Activated CD8-positive, alpha-beta memory T cell treated with anti-CD3 and anti-CD28 coated beads for 48 hours (primary cell): ENCODE data around the gene LIN7A.
"Not testable (repeated sequence)": the region's sequence is repeated elsewhere in the genome, so short reads cannot be mapped to it uniquely, and the experiment has no call there.

Experiments
- DNase-seq, 3 experiments: peaks; one replicate each; pipeline ENCODE4 v3.0.0-alpha.2; 2020; ENCODE audit warnings: low read depth in 2 of 3, low spot score in 2 of 3

Gene LIN7A

GRCh38 chr12:80924437-80924836, 13.3 kb downstream of the LIN7A start:
- no peak for DNase-seq

DNA sequence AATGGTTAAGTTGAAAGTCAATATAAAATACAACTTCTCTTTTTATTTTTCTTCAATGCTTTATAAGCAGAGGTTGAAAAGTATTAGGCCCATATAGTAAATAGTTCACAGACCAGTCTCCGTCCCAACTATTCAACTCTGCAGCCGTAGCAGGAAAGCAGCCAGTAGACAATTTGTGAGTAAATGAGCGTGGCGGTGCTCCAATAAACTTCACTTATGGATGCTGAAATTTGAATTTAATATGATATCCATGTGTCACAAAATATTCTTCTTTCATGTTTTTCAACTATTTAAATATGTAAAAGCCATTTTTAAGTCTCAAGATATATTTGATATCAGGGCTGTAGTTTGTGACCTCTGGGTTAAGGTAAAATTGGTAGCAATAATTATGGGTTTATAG, 17.7 kb downstream of the LIN7A start:
- DNase-seq: no peak

DNA sequence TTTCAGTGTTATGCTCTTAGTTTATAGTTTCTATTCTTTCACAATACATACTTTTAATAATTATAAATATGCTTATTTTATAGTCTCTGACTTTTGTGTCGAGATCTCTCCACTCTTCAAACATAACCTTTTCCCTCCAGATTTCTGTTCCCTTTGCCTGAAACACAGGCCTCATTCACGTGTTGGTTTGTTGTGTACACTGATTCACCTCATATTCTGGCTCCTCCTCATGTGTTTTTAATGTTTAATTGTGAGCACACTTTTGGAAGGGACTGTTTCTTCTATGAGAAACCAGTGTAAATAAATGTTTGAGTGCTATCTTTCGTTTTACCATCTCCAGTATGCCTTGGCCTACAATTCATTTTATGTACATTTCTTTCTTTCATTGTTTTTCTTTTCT, 20.1 kb downstream of the LIN7A start:
- DNase-seq: no peak

DNA sequence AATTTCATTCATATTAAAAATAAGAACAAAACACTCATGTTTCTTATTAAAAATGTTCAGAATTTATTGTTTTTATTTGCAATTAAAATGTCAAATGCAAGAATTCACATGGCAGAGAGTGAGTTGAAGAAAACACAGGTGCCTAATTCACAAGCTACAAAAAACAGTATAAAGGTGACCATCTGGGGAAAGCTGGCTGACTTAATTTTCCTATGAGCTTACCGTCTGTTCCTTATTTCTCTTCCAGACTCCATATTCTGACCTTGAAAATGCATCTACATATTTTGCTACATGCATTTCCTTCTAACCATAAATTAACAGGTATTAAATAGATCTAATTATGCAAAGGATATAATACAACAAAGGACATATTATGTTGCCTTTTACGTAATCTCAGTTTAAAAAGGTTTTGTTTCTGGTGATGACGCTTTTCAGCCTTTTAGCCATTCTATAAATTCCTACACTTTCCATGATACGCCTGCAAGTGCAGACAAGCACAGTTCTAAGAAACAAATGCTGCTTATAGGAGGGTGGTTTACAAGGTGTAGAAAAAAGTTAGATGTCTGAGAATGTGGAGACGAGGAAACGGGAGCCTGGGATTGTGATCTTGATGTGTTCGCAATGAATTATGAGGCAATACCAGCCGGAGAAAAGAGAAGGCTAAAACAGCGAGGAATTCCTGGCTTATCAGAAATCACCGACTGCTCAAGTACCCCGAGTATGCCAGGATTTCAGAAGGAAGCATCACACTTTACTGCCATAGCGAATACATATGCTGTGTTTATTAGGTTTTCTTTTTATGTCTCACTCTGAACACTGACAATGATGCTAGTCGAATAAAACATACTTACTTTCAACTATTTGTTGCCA, 24.6 kb downstream of the LIN7A start:
- DNase-seq: no peak

DNA sequence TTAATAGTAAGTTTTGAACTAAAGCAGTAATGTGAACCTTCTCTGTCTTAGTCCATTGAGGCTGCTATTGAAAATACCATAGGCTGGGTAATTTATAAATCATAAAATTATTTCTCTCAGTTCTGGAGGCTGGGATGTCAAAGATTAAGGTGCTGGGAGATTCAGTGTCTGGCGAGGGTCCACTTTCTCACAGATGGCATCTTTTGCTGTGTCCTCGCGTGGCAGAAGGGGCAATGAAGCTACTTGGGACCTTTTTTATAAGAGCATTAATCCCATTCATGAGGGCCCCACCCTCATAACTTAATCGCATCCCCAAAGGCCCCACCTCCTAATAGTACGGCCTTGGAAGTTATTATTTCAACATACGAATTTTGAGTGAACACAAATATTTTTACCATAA, 28.4 kb downstream of the LIN7A start:
- DNase-seq: no peak

DNA sequence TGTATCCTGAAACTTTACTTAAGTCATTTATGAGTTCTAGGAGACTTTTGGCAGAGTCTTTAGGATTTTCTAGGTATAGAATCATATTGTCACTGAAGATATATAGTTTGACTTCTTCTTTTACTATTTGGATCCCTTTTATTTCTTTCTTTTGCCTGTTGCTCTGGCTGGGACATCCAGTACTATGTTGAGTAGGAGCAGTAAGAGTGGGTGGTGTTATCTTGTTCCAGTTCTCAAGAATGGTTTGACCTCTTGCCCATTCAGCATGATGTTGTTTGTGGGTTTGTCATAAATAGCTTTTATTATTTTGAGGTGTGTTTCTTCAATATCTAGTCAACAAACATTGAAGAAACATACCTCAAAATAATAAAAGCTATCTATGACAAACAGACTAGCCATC, 35.0 kb downstream of the LIN7A start:
- DNase-seq: no peak

DNA sequence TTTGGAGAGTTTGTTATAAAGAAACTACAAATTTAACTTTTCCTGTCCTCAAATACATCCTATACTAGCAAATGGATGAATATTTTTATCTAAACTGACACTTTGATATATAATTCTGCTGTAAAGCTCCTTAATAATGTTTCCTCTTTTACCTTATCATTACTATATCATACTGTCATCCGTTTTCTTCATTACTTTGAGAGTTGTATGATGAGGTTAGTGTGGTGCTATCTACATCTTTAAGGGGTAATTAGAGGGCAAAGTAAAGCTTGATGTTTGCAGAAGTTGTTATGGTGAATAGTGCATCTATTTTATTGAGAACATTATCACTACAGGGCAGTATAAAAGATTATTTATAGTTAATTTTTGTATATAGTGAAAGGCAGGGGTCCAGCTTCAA, 36.1 kb downstream of the LIN7A start:
- DNase-seq: no peak

GRCh38 chr12:80895240-80895639, 42.5 kb downstream of the LIN7A start:
- no peak for DNase-seq

- no peak for DNase-seq
Observed at GRCh38 chr12:80894179-80894578, 43.6 kb downstream of the LIN7A start.

GRCh38 chr12:80892597-80893445, 44.9 kb downstream of the LIN7A start:
- no peak for DNase-seq

- no peak for DNase-seq
Observed at GRCh38 chr12:80884651-80885050, 53.1 kb downstream of the LIN7A start.

- no peak for DNase-seq
Observed at GRCh38 chr12:80881106-80881505, 56.6 kb downstream of the LIN7A start.

- not testable (repeated sequence) for DNase-seq
Observed at GRCh38 chr12:80878452-80878851, 59.3 kb downstream of the LIN7A start.

GRCh38 chr12:80877721-80878265, 59.9 kb downstream of the LIN7A start:
- DNase-seq: no peak

- no peak for DNase-seq
Observed at GRCh38 chr12:80872053-80872452, 65.7 kb downstream of the LIN7A start.

DNA sequence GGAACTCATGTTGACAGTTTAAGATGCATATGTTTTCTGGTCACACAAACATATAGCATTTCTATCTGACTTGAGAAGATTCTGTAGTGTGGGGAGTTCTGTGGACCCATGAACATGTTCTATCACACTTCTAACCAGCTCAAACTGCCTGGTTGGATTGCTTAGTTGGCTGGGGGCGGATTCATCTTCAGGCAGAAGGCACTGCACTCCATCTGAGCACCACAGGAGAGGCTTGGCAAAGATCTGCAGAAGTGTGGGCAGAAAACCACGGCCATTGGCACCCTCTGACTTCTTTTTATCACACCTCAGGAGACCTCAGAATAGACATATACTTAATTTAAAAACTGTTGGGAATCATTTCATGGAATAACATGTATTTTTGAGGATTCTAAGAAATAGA, 68.5 kb downstream of the LIN7A start:
- DNase-seq: no peak

- DNase-seq: no peak
Observed at GRCh38 chr12:80868576-80868975, 69.2 kb downstream of the LIN7A start.

- no peak for DNase-seq
Observed at GRCh38 chr12:80867941-80868340, 69.8 kb downstream of the LIN7A start.

GRCh38 chr12:80864046-80864735, 73.5 kb downstream of the LIN7A start:
- DNase-seq: no peak

- no peak for DNase-seq
Observed at GRCh38 chr12:80862531-80862930, 75.2 kb downstream of the LIN7A start.

DNA sequence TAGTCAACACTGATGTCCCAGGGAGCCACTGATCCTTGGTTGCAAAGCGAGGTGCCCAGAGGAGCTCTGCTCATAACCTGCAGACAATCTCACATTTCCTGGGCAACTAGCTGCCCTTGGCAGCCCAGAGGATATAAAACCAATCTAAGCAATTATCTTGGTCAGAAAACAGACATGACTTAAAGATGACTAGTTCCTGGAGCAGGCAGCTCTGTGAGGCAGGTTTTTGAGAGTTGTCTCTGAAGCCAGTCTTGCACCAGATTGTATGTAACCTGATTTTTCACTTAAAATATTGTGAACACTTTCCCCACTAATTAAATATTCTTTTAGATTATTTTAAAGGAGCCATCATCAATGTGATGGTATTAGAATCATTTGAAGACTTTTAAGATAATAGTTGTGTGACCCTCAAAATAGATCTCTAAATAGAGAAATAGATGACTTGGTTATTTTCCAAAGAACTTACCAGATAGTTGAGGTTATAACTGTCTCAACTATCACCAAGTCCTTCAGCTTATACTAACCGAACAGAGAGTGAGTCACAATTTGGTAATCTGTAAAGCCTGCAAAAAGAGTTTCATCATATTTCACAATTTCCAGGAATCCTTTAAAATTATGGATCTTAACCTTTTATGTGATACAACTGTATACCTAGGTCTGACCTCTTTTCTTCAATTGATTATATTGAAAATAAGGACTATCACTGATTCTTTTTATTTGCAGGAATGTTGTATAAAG, 75.9 kb downstream of the LIN7A start:
- DNase-seq: no peak
